NCI-H748 (cell line): ENCODE measurements around the gene WDR81.
"Not testable (repeated sequence)": the region's sequence is repeated elsewhere in the genome, so short reads cannot be mapped to it uniquely, and the experiment has no call there.

Experiments
- DNase-seq: peaks from one replicate; lab custom pipeline; 2025; ENCODE audit not compliant: unreplicated experiment; lab: John Stamatoyannopoulos, UW

WDR81 gene

DNA sequence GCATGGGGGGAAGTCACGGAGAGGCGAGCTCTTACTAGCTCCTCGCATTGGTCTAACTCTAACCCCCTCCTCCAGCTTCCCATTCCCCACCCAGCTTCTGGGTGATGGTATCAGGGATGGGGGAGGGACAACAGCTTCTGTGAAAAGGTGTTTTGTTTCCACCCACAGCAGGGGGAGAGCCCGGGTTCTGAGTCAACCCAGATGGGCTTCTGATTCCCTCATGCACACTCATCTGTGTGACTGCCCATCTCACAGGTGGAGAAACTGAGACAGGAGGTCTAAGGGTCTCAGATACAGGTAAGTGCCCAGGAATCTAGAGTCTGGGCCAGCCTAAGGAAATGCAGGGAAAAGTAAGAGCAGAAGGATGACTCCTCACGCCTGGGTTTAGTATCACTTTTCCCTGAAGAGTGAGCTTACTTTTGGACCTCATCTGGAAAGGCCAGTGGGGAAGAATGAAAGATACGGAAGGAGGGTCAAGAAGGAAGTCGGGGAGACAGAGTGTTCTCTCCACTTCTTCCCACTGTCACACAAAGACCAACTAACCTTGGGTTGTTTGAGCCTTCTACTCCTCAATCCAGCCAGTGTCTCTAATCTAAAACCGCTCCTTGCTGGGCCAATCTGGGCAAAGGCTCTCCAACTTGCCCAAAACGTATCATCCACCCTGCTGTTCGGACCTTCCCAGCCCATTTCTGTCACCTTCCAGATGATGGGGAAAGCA lies 11.2 kb upstream of the WDR81 start:
- no peak for DNase-seq

DNA sequence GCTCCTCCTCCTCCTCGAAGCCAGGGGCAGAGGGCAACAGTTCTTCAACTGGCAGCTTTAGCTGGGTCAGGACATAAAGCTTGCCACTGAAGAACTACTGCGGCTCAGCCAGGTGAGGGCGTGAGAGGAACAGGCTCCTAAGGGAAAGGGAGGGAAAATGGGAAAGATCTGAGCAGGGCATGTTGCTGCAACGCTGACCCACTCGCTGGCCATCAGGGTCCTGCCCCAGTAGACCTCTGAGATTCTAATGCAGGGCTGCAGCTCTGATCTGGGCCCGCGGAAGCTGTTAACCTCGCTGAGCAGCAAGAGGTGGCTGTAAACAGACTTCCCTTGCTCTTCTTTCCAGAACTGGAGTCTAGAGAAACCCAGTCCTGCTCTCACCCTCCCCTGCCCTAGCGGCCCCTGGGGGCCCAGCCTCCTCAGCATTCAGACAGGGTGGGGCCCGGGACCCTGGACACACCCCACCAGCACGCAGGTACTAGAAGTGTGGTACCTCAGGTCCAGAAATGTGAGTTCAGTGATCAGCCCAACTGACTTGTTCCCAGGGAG lies 10.6 kb upstream of the WDR81 start:
- peak; percentile 81 for DNase-seq

DNA sequence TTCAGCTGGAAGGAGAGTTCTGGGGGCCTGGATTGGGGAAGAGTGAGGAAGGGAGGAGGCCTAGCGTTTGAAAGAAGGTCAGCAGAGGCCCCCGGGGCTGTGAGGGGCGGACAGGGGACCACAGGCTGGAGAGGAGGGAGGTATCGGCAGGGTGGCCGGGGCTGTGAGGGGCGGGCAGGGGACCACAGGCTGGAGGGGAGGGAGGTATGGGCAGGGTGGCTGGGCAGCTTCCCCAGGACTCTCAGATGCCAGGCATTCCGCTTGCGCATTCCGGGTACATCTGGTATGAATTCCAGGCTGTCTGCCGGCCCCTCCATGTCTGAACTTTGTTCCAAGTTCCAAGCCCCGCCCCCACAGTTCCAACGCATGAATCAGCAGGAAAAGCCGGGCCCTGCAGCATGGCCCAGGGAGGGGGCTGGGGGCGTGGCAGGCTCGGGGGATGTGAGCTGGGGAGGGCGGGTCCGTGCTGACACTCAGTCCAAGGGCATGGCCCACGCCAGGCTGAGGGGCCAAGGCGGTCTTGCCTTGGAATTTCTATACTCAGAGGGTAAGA lies 10.0 kb upstream of the WDR81 start:
- peak; percentile 36 for DNase-seq

DNA sequence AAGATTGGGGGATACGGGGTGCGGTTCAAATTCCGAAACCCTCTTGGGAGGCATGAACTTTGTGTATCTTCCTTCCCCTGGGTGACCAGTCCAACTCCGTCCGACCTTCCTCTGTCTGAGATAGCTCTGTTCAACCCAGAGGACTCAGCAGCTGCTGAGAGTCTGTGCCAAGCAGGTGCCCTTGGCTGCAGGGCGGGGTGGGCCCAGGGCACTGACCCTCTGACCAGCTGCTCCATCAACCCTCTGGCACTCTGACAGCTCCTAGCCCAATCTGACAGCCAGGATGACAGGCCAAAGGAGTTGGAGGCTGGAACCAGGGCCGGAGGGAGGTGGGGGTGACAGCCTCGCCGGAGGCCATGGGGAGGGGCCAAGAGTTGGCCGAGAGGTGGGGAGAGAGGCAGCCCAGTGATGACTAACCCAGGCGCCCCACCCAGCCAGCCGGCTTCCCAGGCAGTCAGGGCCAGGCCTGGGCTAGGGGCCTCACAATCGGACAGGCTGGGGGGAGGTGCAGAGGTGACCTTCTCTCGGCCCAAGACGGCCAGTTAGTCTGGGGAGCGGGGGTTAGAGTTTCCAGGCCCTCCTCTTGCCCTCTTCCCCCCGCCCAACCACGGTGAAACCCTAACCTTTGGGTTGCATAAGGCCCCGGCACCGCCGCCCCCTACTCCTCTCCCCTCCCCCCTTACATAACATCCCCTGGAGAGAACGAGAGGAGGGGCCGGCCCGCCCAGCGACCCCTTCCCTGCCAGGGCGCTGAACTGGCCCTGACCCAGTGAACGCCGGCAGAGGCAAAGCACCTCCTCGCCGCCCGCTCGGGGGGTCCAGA lies 9.3 kb upstream of the WDR81 start:
- no peak for DNase-seq

DNA sequence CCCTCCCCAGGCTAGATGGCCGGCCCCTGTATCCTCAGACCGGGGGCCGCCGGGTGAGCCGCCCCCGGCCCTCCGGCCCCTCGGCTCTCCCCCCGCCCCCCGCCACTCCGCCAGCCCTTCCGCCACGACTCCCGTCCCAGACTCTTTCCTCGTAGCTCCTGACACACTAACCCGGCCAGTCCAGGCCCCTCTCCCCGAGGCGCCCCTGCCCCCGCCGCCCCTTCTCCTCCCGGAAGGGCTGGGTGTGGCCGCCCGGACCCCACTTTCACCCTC lies 8.8 kb upstream of the WDR81 start:
- no peak for DNase-seq

DNA sequence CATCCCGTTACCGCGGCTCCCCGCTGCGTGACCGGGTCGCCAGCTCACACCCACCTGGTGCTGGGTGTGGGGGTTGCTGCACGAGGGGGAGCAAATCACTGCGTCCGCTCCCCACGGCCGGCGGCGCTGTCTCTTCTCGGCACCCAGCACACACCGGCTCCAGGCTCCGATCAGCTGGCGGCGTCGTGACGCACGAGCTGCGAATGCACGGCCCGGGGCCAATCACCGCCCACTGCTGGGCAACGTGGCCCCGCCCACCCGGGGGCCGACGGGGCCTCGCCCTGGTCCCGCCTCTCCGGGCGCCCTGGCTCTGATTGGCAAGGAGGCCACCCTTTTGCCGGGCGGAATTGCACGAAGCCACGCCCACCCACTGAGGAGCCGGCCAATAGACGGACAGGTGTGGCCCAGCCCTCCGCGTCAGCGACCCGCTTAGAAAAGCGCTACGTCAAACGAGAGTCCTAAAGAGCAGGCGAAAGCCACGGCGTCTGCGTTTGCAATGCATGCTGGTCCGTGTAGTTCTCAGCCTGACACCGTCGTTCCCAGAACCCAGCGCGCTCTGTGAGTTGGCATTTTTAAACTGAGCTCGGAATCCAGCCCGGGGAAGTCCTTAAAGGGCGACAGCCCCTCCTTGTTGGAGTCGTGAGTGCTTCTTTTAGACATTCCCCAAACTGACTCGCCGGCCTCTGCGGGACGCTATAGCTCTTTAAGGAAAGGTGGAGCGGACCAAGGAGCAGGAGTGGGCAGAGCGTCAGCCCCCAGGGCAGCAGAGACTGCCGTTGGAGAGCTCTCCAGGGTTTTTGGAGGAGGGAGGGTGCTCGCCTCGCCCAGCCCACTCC lies 8.2 kb upstream of the WDR81 start:
- DNase-seq = peak; percentile 100

DNA sequence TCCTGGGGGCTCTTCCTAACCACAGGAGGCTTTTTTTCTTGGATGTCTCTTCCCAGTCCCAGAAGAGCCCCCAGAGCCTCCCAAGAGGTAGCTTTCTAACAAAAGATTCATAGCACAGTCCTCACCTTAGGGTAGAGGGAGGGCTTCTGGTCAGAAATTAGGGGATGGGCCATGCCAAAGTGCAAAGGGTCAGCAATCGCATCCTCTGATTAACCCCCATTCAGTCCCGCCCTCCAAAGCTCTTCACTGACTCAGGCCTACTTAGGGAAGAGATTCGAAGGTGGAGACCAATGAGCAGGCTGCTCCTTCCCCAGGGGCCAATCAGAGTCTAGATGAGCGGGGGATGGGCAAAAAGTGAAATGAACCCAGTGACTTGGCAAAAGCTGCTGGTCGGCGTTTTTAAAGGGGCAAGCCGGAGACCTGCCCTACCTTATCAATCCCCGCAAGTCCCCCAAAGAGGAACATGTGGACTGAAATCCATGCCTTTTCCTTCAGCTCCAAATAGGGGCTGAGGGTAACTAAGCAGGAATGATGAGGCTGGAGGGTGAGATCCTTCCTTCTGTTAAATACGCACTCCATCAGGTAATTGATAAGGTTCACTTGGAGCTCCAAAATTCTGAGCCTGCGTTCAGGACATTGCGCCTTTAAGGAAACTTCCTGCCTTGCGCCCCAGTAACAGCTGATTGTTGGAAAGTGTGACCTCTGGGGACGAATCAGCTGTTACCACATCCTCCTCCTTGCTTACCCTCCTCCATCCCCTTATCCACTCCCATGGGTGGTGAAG lies 7.4 kb upstream of the WDR81 start:
- peak; percentile 99 for DNase-seq

DNA sequence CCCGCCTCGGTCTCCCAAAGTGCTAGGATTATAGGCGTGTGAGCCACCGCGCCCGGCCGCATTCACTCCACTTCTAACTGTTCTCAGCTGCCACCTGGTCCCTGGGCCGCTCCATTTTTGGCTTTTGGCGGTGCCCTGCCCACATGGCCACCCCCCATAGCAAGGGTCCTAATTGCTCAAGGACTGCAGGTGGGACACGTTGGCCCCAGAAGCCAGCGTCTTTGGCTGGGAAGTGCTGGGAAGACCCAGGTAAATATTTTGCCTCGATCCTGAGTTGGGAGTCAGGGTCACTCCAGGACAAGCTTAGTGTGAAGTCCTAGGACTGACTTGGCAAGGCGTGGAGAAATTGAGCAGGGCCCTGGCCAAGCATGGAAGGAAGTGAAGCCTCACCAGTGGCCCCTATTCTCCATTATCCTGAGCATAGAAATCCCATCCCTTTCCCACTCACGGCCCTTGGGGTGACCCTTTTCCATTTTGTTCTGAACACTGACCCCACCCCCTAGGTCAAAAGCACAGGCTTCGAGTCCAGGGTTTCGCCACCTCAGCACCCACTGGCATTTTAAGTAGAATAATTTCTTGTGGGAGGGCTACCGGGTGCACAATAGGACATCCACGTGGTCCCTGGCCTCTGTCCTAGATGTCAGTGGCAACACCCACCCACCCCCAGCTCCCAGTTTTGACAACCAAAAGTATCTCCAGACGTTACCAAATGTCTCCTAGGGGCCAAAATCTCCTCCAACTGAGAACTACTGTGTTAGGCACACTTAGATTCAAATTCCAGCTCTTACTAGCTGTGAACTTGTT lies 5.9 kb upstream of the WDR81 start:
- no peak for DNase-seq

DNA sequence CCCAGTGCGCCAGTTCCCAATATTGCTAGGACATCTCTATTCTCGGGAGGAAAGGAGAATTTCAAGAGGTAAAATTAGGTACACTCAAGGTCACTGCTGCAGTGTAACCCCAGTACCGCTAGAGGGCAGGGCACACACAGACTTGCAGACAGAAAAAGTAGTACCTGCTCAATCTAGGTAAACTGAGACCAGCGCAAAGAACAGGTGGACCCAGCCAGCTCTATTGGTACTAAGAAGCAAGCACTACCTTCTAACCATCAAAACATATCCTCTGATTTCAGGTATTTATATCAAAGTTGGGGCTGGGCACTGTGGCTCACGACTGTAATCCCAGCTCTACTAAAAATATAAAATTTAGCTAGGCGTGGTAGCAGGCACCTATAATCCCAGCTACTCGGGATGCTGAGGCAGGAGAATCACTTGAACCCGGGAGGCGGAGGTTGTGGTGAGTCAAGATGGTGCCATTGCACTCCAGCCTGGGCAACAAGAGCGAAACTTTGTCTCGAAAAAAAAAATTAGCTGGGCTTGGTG lies 3.6 kb upstream of the WDR81 start:
- peak; percentile 70 for DNase-seq

DNA sequence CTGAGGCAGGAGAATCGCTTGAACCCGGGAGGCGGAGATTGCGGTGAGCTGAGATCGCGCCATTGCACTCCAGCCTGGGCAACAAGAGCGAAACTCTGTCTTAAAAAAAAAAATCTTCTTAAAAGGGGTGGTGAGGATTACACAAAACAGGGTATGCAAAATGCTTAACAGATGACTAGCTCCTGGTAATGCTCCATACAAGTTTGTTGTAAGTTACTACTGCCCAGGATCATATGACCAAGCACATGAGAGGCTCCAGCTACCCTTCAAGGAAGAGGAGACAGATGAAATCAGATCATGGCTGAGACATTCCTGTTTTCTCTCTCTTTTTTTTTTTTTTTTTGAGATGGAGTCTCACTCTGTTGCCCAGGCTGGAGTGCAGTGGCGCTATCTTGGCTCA lies 2.5 kb upstream of the WDR81 start:
- not testable (repeated sequence) for DNase-seq

DNA sequence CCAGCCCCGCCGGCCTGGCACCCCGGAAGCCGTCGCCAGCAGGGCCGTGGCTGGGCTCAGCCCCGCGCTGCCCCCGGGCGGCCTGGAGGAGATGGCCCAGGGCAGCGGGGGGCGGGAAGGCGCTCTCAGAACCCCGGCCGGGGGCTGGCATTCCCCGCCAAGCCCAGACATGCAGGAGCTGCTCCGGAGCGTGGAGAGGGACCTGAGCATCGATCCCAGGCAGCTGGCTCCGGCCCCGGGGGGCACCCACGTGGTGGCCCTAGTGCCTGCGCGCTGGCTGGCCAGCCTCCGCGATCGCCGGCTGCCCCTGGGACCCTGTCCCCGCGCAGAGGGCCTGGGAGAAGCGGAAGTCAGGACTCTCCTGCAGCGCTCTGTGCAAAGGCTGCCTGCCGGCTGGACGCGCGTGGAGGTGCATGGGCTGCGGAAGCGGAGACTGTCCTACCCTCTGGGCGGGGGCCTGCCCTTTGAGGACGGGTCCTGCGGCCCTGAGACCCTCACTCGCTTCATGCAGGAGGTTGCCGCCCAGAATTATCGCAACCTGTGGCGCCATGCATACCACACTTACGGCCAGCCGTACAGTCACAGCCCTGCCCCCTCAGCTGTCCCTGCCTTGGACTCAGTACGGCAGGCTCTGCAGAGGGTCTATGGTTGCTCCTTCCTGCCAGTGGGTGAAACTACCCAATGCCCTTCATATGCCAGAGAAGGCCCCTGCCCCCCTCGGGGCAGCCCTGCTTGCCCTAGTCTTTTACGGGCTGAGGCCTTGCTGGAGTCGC lies 551 bp downstream of the WDR81 start:
- DNase-seq = peak; percentile 54

DNA sequence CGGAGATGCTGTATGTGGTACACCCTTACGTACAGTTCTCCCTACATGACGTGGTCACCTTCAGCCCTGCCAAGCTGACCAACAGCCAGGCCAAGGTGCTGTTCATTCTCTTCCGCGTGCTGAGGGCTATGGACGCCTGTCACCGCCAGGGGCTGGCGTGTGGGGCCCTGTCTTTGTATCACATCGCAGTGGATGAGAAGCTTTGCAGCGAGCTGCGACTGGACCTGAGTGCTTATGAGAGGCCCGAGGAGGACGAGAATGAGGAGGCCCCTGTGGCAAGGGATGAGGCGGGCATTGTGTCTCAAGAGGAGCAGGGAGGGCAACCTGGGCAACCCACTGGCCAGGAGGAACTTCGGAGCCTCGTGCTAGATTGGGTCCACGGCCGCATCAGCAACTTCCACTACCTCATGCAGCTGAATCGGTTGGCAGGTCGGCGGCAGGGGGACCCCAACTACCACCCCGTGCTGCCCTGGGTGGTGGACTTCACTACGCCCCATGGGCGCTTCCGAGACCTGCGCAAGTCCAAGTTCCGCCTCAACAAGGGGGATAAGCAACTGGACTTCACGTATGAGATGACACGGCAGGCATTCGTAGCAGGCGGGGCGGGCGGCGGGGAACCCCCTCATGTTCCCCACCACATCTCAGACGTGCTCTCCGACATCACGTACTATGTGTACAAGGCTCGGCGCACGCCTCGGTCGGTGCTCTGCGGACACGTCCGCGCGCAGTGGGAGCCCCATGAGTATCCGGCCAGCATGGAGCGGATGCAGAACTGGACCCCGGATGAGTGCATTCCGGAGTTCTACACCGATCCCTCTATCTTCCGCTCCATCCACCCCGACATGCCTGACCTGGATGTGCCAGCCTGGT lies 1.4 kb downstream of the WDR81 start:
- DNase-seq = no peak

DNA sequence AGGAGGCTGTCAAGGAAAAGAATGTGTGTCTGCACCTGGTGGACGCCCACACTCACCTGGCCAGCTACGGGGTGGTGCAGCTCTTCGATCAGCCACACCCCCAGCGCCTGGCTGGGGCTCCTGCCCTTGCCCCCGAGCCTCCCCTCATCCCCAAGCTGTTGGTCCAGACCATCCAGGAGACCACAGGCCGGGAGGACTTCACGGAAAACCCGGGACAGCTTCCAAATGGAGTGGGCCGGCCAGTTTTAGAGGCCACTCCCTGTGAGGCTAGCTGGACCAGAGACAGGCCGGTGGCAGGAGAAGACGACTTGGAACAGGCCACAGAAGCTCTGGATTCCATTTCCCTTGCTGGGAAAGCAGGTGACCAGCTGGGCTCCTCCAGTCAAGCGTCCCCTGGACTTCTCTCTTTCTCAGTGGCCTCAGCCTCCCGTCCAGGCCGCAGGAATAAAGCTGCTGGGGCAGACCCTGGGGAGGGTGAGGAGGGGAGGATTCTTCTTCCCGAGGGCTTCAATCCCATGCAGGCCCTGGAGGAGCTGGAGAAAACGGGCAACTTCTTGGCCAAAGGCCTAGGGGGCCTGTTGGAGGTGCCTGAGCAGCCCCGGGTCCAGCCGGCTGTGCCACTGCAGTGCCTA lies 2.2 kb downstream of the WDR81 start:
- no peak for DNase-seq

DNA sequence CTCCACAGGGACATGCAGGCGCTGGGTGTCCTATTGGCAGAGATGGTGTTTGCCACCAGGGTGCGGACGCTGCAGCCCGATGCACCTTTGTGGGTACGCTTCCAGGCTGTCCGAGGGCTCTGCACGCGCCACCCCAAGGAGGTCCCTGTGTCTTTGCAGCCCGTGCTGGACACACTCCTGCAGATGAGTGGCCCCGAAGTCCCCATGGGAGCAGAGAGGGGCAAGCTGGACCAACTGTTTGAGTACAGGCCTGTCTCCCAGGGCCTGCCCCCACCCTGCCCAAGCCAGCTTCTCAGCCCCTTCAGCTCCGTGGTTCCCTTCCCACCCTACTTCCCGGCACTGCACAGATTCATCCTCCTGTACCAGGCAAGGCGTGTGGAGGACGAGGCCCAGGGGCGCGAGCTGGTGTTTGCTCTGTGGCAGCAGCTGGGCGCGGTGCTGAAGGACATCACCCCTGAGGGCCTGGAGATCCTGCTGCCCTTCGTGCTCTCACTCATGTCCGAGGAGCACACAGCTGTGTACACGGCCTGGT lies 2.8 kb downstream of the WDR81 start:
- no peak for DNase-seq

DNA sequence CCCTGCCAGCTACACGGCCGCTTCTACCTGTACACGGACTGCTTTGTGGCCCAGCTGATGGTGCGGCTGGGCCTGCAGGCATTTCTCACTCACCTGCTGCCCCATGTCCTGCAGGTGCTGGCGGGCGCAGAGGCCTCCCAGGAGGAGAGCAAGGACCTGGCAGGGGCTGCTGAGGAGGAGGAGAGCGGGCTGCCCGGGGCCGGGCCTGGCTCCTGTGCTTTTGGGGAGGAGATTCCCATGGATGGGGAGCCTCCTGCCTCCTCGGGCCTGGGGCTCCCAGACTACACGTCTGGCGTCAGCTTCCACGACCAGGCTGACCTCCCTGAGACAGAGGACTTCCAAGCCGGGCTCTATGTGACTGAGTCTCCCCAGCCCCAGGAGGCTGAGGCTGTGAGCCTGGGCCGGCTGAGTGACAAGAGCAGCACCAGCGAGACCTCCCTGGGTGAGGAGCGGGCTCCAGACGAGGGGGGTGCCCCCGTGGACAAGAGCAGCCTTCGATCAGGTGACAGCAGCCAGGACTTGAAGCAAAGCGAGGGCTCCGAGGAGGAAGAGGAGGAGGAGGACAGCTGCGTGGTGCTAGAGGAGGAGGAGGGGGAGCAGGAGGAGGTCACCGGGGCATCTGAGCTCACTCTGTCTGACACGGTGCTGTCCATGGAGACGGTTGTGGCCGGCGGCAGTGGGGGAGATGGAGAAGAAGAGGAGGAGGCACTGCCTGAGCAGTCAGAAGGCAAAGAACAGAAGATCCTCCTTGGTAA lies 3.5 kb downstream of the WDR81 start:
- DNase-seq = no peak

DNA sequence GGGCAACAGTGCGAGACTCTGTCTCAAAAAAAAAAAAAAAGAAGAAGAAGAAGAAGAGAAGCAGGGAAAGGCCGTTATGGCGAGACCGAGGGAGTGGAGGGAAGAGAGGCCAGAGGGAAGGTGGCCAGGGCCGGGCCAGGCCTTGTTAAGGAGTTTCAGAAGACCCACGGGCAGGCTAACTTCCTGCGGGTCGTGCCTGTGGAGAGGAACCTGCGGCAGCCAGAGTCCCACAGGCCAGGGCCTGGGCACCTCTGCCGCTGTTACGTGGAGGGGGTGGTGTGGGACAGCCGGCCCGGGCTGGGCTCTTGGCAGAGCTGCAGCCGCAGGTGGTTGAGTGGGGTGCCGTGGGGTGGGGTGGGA lies 5.4 kb downstream of the WDR81 start:
- DNase-seq = no peak
